ENCODE results near the gene TNFRSF14. TPM values are rescaled to one million over a fixed set of nuclear protein-coding genes. Genes with fewer than 3 reads are reported as not detected.

TNFRSF14 gene
- total RNA-seq, 1 experiment from 2014 or later, result 25.5 TPM

GRCh38 chr1:2597441-2598328 lies 41.5 kb downstream of the TNFRSF14 start:
- no peaks in the 10 kb centered on the region for H4K20me1 ChIP-seq (ENCODE audit: low read length)
- H3K4me1 ChIP-seq (ENCODE audit: insufficient read depth, low read length), result no peaks in the 10 kb centered on the region
- no TSS peak for BruUV-seq (replicated peaks)
- no peak for ATAC-seq
- no peaks in the 10 kb centered on the region for H3F3A ChIP-seq (ENCODE audit: low read length, unreplicated experiment)
- H3K9ac ChIP-seq (ENCODE audit: low read length), result no peak overlapping the region
- no peak overlapping the region for H3K27ac ChIP-seq (ENCODE audit: low read length)
- no peak overlapping the region for H3K4me2 ChIP-seq (ENCODE audit: low read length)
- ChIA-PET POLR2A (ENCODE audit: unreplicated experiment) (no interaction called here), CTCF (no interaction called here)
- H3K4me3 ChIP-seq (ENCODE audit: low read length), result no peak overlapping the region
- no peaks in the 10 kb centered on the region for H3K36me3 ChIP-seq (ENCODE audit: low read depth, low read length)
- no peak for TF ChIP-seq CTCF (conservative IDR thresholded peaks at IDR 0.05; ENCODE audit: low read depth, low read length)
- H3K27me3 ChIP-seq (ENCODE audit: low read length), result peaks cover 3% of the 10 kb centered on the region; the same call in 1 of the 2 replicates
- intact Hi-C loops (cut with micrococcal nuclease), result no loop called here
- DNase-seq, result no peak
- H3K9me3 ChIP-seq (ENCODE audit: low read length), result peaks cover 6% of the 10 kb centered on the region; the same call in 1 of the 2 replicates
- H2AFZ ChIP-seq (ENCODE audit: low read length), result no peak overlapping the region
- no peaks in the 10 kb centered on the region for H3K79me2 ChIP-seq (ENCODE audit: low read length)
- no peaks in the 10 kb centered on the region for H3K9me2 ChIP-seq (replicated peaks; ENCODE audit: low read length)

- ChIA-PET POLR2A (ENCODE audit: unreplicated experiment) (no interaction called here), CTCF (no interaction called here)
- Histone ChIP-seq H3K9me3 (ENCODE audit: low read length) (peaks cover 6% of the 10 kb centered on the region; the same call in 1 of the 2 replicates), H3K27ac (ENCODE audit: low read length) (no peak overlapping the region), H3K36me3 (ENCODE audit: low read depth, low read length) (no peaks in the 10 kb centered on the region), H3K4me1 (ENCODE audit: insufficient read depth, low read length) (no peaks in the 10 kb centered on the region), H3K9ac (ENCODE audit: low read length) (no peak overlapping the region), H3K4me3 (ENCODE audit: low read length) (no peak overlapping the region), H3K4me2 (ENCODE audit: low read length) (no peak overlapping the region), H3K79me2 (ENCODE audit: low read length) (no peaks in the 10 kb centered on the region), H3K27me3 (ENCODE audit: low read length) (peaks cover 3% of the 10 kb centered on the region; the same call in 1 of the 2 replicates), H4K20me1 (ENCODE audit: low read length) (no peaks in the 10 kb centered on the region), H3K9me2 (replicated peaks; ENCODE audit: low read length) (no peaks in the 10 kb centered on the region), H3F3A (ENCODE audit: low read length, unreplicated experiment) (no peaks in the 10 kb centered on the region), H2AFZ (ENCODE audit: low read length) (no peak overlapping the region)
- ATAC-seq (no peak), DNase-seq (no peak)
- intact Hi-C loops (cut with micrococcal nuclease), result no loop called here
- BruUV-seq (replicated peaks), result no TSS peak
- TF ChIP-seq CTCF (conservative IDR thresholded peaks at IDR 0.05; ENCODE audit: low read depth, low read length) (no peak), EZH2phosphoT487 (IDR thresholded peaks at IDR 0.05; ENCODE audit: borderline replicate concordance, low read length) (no peak), EZH2 (IDR thresholded peaks at IDR 0.05; ENCODE audit: low read length, unreplicated experiment) (no peak)
Observed at GRCh38 chr1:2598329-2598931, 42.3 kb downstream of the TNFRSF14 start.

Data from PC-3 (cell line).